Activated T-cell treated with anti-CD3 and anti-CD28 coated beads, Interleukin-2, amount 50 U/mL, for 48 hours (primary cell): Measurements from ENCODE around the gene VPS9D1.
"Not testable (repeated sequence)": the region's sequence is repeated elsewhere in the genome, so short reads cannot be mapped to it uniquely, and the experiment has no call there.

Experiments used
- DNase-seq, 2 experiments: peaks; one replicate each; pipeline ENCODE4 v3.0.0-alpha.2; 2020

VPS9D1 gene

GRCh38 chr16:89691986-89692569 is 28.6 kb downstream of the VPS9D1 start:
- no peak for DNase-seq

- no peak for DNase-seq
Observed at GRCh38 chr16:89691231-89691985, 29.3 kb downstream of the VPS9D1 start.

GRCh38 chr16:89690392-89690901 is 30.3 kb downstream of the VPS9D1 start:
- no peak for DNase-seq

- not testable (repeated sequence) for DNase-seq
Observed at GRCh38 chr16:89689621-89690020, 31.1 kb downstream of the VPS9D1 start.

GRCh38 chr16:89689142-89689541 is 31.6 kb downstream of the VPS9D1 start:
- no peak for DNase-seq

GRCh38 chr16:89688395-89688794 is 32.3 kb downstream of the VPS9D1 start:
- no peak for DNase-seq

- DNase-seq: no peak
Observed at GRCh38 chr16:89687092-89687940, 33.4 kb downstream of the VPS9D1 start.

- peak; percentile 97 for DNase-seq
Observed at GRCh38 chr16:89686520-89687091, 34.1 kb downstream of the VPS9D1 start, which contains the start of gene CDK10. Gene CDK10, plus strand, starts transcription at chr16:89686689. Its CDS starts 22 bp downstream, at chr16:89686711.

- no peak for DNase-seq
Observed at GRCh38 chr16:89685916-89686315, 34.8 kb downstream of the VPS9D1 start.

GRCh38 chr16:89678258-89678657 is 42.4 kb downstream of the VPS9D1 start:
- no peak for DNase-seq

GRCh38 chr16:89672177-89672941 is 48.3 kb downstream of the VPS9D1 start:
- no peak for DNase-seq

- not testable (repeated sequence) for DNase-seq
Observed at GRCh38 chr16:89671565-89671964, 49.1 kb downstream of the VPS9D1 start.

- no peak for DNase-seq
Observed at GRCh38 chr16:89670496-89671431, 49.9 kb downstream of the VPS9D1 start.

- no peak for DNase-seq
Observed at GRCh38 chr16:89669755-89670154, 50.9 kb downstream of the VPS9D1 start.

- DNase-seq: no peak
Observed at GRCh38 chr16:89668790-89669158, 51.9 kb downstream of the VPS9D1 start.

GRCh38 chr16:89667633-89668032 is 53.1 kb downstream of the VPS9D1 start:
- DNase-seq: no peak

GRCh38 chr16:89667000-89667399 is 53.7 kb downstream of the VPS9D1 start:
- peak in 1 of 2 experiments; percentile 41 for DNase-seq

- not testable (repeated sequence) for DNase-seq
Observed at GRCh38 chr16:89664238-89664637, 56.5 kb downstream of the VPS9D1 start.

- no peak for DNase-seq
Observed at GRCh38 chr16:89661215-89661614, 59.5 kb downstream of the VPS9D1 start.

GRCh38 chr16:89660146-89660545 is 60.6 kb downstream of the VPS9D1 start:
- no peak for DNase-seq
